Neural crest cell (in vitro differentiated cells): ENCODE measurements around the gene VASN. TPM values are rescaled to one million over a fixed set of nuclear protein-coding genes. Genes with fewer than 3 reads are reported as not detected.
"Not testable (repeated sequence)": the region's sequence is repeated elsewhere in the genome, so short reads cannot be mapped to it uniquely, and the experiment has no call there.

Experiments
- DNase-seq: peaks from one replicate; pipeline ENCODE4 v3.0.0; 2021; ENCODE audit warnings: low read depth, mixed read lengths, low spot score
- H3K27ac Mint-ChIP-seq: one replicate; pipeline ENCODE4 v1.8.0; 2021; ENCODE audit warnings: mild to moderate bottlenecking, mixed read lengths; ENCODE audit not compliant: unreplicated experiment
- H3K27me3 Mint-ChIP-seq: 2 replicates; pipeline ENCODE4 v1.8.0; 2021; ENCODE audit warnings: low read depth, mild to moderate bottlenecking, mixed read lengths
- H3K36me3 Mint-ChIP-seq: 2 replicates; pipeline ENCODE4 v1.8.0; 2021; ENCODE audit warnings: low read depth, mild to moderate bottlenecking, mixed read lengths
- H3K4me1 Mint-ChIP-seq: 2 replicates; pipeline ENCODE4 v1.8.0; 2021; ENCODE audit warnings: mixed read lengths
- H3K4me3 Mint-ChIP-seq: one replicate; pipeline ENCODE4 v1.8.0; 2021; ENCODE audit warnings: mild to moderate bottlenecking, mixed read lengths
- H3K9me3 Mint-ChIP-seq: 2 replicates; pipeline ENCODE4 v1.8.0; 2021; ENCODE audit warnings: mixed read lengths
- CTCF ChIP-seq: fragments of 200-600 bp; sonication (generic); conservative IDR thresholded peaks from 2 replicates; pipeline ENCODE4 v1.5.0; 2021; ENCODE audit warnings: antibody characterized with exemption, mild to moderate bottlenecking
- total RNA-seq: library from RNA; stranded (reverse); gene quantifications from 2 replicates; pipeline ENCODE4 v1.2.1, GENCODE V29; 2021

VASN gene
- total RNA-seq, 1 donor from 2014 or later = 1.2 TPM

DNA sequence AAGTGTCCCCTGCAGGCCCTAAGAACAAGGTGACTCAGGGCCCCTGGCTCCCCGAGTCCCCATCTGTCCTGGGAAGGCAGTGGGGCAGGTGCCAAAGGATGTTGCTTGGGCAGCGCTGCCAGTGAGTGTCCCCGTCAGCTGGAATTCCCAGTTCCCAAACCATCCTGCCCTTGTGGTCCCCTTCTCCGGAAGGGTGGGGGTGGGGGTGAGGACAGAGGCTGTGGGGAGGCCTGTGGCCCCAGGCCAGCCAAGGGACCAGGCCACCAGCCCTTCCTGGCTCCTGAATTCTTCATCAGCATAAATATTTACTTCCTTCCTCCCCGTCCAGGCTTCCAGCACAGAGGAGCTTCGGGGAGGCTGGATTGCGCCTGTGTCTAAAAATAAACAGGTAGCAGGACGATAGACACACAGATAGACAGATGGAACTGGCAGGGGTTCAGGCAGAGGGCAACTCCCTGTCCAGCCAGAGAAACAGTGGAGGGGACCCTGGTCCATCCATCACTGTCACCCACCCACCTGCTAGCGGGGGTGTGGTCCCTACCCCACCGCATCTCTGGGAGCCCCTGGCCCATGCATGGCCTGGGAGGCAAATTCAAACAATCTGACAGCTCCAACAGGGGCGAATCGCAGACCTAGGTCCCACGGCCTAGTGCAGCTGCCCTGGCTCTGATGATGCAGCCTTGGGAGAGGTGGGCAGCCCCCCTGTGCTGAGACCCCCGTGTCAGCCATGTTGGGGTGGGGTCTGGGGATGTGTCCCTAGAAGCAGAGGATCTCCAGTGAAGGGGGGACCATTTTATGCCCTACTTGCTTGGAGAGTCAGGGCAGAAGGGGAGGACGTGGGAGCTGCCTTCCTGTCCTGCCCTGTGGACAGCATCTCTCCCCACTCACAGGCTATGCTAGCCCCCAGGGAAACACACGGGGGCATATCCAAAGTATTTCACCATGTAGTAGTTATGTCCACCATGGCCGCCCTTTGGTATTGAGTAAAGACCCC lies 42.6 kb upstream of the VASN start:
- no peak for TF ChIP-seq CTCF
- H3K4me1 Mint-ChIP-seq = peaks cover 15% of the 10 kb centered on the region
- no peak for DNase-seq
- H3K4me3 Mint-ChIP-seq = peak overlapping the region; percentile 65
- H3K27ac Mint-ChIP-seq = no peak overlapping the region
- H3K9me3 Mint-ChIP-seq = no peaks in the 10 kb centered on the region
- no peaks in the 10 kb centered on the region for H3K36me3 Mint-ChIP-seq
- H3K27me3 Mint-ChIP-seq = no peaks in the 10 kb centered on the region

DNA sequence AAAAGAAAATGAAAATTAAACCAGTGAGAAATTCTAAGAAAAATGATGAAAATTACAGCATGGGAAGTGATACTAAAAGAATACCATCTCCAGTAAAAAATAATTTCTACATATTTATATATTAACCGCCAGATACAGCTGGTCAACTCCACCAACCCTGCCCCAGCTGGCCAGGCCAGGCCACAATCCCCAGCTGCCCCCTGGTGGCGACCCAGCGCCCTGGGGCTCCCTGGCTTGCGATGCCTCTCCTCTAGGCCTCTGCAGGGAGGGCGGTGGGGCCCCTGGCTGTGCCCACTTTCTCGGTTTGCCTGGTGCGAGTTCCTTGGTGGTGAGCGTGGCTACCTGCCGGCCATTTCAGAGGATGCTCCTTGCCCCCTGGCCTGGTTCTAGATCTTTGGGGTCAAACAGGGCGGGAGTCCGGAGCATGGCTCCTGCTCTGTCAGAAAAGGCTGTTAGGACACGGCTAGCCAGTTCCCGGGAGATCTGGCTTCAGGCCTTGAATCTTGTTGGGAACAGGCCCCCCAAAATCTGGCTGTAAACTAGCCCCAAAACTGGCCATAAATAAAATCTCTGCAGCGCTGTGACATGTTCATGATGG lies 41.3 kb upstream of the VASN start:
- no peaks in the 10 kb centered on the region for H3K36me3 Mint-ChIP-seq
- DNase-seq = peak; percentile 86
- H3K27me3 Mint-ChIP-seq = no peaks in the 10 kb centered on the region
- TF ChIP-seq CTCF = peak; percentile 94
- no peak overlapping the region for H3K27ac Mint-ChIP-seq
- H3K4me3 Mint-ChIP-seq = peak overlapping the region; percentile 56
- no peaks in the 10 kb centered on the region for H3K9me3 Mint-ChIP-seq
- peaks cover 9% of the 10 kb centered on the region for H3K4me1 Mint-ChIP-seq

DNA sequence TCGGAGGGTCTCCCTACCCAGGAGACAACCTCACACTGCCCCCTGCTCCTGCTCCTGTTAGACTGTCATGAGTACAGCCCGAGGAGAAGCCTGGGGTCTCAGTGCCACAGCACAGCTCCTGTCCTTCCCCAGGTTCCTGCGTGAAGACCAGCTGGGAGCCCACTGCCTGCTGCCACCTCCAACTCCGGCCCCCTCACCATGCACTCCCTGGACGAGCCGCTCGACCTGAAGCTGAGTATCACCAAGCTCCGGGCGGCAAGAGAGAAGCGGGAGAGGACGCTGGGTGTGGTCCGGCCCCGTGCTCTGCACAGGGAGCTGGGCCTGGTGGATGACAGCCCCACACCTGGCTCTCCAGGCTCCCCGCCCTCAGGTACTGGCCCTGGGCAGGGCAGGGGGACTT lies 39.6 kb upstream of the VASN start:
- Mint-ChIP-seq H3K9me3 (no peaks in the 10 kb centered on the region), H3K36me3 (peaks cover 4% of the 10 kb centered on the region), H3K4me1 (peaks cover 9% of the 10 kb centered on the region), H3K27me3 (no peaks in the 10 kb centered on the region), H3K27ac (no peak overlapping the region), H3K4me3 (no peak overlapping the region)
- TF ChIP-seq CTCF = no peak
- DNase-seq = no peak

DNA sequence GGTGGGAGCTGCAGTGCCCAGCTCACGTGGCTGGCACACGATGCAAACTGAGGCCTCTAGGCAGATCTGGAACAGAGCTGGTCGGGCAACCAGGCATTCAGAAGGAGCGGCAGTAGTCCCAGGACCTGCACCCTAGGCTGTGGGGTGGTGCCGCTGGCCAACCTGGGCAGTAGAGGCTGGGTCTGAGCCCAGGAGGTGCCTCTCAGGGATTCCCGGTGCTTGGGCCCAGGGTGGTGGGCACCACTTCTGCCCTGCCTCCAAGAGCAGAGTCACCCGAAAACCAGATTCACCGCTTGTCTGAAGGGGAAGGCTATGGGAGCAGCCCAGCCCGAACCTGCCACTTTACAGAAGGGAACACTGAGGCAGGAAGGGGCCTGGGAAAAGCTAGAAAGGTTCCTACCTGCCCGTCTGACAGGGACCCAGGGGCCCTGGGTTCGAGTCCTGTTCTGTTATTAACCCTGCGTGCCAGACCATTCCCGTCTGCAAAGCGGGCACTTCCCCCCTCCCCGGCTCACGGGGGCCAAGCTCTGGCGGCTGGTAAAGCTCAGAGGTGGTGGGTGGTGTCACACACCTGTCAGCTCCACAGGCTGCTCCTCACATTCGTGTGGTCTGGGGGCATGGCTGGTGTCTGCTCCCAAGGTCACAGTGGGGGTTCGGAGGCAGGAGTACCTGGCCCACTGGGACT lies 38.9 kb upstream of the VASN start:
- H3K36me3 Mint-ChIP-seq = peaks cover 4% of the 10 kb centered on the region
- no peak for DNase-seq
- H3K9me3 Mint-ChIP-seq = no peaks in the 10 kb centered on the region
- TF ChIP-seq CTCF = no peak
- H3K27me3 Mint-ChIP-seq = no peaks in the 10 kb centered on the region
- peaks cover 9% of the 10 kb centered on the region for H3K4me1 Mint-ChIP-seq
- no peak overlapping the region for H3K4me3 Mint-ChIP-seq
- no peak overlapping the region for H3K27ac Mint-ChIP-seq

DNA sequence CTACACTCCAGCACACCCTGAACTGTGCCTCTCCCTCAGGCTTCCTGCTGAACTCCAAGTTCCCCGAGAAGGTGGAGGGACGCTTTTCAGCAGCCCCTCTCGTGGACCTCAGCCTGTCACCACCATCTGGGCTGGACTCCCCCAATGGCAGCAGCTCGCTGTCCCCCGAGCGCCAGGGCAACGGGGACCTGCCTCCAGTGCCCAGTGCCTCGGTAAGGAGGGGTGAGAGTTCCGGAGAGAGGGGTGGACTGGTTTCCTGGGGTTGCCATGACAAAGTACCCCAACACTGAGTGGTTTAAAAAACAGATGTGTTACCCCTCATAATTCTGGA lies 38.4 kb upstream of the VASN start:
- H3K27me3 Mint-ChIP-seq = no peaks in the 10 kb centered on the region
- peaks cover 4% of the 10 kb centered on the region for H3K36me3 Mint-ChIP-seq
- DNase-seq = no peak
- TF ChIP-seq CTCF = no peak
- H3K27ac Mint-ChIP-seq = no peak overlapping the region
- peaks cover 7% of the 10 kb centered on the region for H3K4me1 Mint-ChIP-seq
- H3K9me3 Mint-ChIP-seq = no peaks in the 10 kb centered on the region
- no peak overlapping the region for H3K4me3 Mint-ChIP-seq

- not testable (repeated sequence) for H3K4me1 Mint-ChIP-seq, H3K27me3 Mint-ChIP-seq, H3K4me3 Mint-ChIP-seq, H3K36me3 Mint-ChIP-seq, H3K9me3 Mint-ChIP-seq, H3K27ac Mint-ChIP-seq, DNase-seq
These were observed 37.9 kb upstream of the VASN start for GRCh38 chr16:4333714-4334113.
